Measurements from ENCODE around the gene NEUROD6. TPM values are rescaled to one million over a fixed set of nuclear protein-coding genes. Genes with fewer than 3 reads are reported as not detected.

The NEUROD6 gene
- total and polyA plus RNA-seq, 2 donors (not counting 3 experiments of a cell fraction or from before 2014, with no cell fraction given) = not detected

DNA sequence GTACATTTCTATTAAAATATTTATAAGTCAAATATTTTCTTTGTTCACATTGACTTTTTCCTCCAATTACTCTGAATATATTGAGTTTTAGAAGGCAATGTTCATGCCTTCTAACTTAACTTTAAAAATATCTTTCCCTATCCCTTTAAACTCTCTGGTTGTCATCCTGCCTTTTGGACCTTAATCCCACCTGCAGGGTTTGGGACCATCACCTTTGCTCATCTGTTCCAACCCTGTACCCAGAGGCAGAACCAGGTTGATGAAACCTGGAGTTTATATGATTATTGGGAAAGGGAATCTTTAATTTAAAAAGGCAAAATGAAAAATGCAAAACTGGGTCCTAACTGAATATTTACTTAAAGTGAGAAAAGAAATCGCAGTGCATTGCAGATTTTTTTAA lies 24.8 kb downstream of the NEUROD6 start:
- CTCF ChIA-PET = no interaction called here
- Histone ChIP-seq H3K9me1 (replicated peaks; ENCODE audit: control insufficient read depth, extremely low read depth, insufficient read depth, low read length) (no peaks in the 10 kb centered on the region), H3K36me3 (ENCODE audit: control insufficient read depth in 2 of 2, extremely low read depth in 1 of 2, insufficient read depth in 2 of 2, low read length in 2 of 2) (no peaks in the 10 kb centered on the region), H3K27ac (ENCODE audit: insufficient read depth, low read depth, low read length) (no peak overlapping the region), H3K4me3 (replicated peaks in 1 of 3; ENCODE audit: insufficient read depth in 1 of 3, low read depth in 1 of 3, low read length in 3 of 3) (no peak overlapping the region), H3K4me1 (ENCODE audit: control insufficient read depth, extremely low read depth, insufficient read depth, low read length) (no peaks in the 10 kb centered on the region), H3K9me3 (replicated peaks; ENCODE audit: control insufficient read depth, insufficient read depth, low read length) (no peaks in the 10 kb centered on the region), H4K20me1 (replicated peaks; ENCODE audit: control insufficient read depth, extremely low read depth, insufficient read depth, low read length) (no peaks in the 10 kb centered on the region), H3K9ac (replicated peaks; ENCODE audit: extremely low read depth, insufficient read depth, low read length) (no peak overlapping the region), H3K4me2 (ENCODE audit: insufficient read depth, low read length) (no peak overlapping the region), H2AFZ (ENCODE audit: low read depth, low read length) (no peak overlapping the region), H3K79me2 (ENCODE audit: control insufficient read depth, insufficient read depth, low read length) (no peaks in the 10 kb centered on the region), H3K27me3 (ENCODE audit: control insufficient read depth in 2 of 2, insufficient read depth in 2 of 2, low read length in 2 of 2) (no peaks in the 10 kb centered on the region)
- no peak for DNase-seq (ENCODE audit: low read depth, low spot score)
- FAIRE-seq = no peak
- BruUV-seq (replicated peaks) = no TSS peak
- POLR2A ChIA-PET = no interaction called here
- no peak for TF ChIP-seq EZH2 (IDR thresholded peaks at IDR 0.05; ENCODE audit: borderline replicate concordance, low read depth, low read length, severe bottlenecking)
- TF ChIP-seq FOS (IDR thresholded peaks at IDR 0.05; ENCODE audit: borderline replicate concordance, insufficient read depth, low read length) = no peak
- no peak for TF ChIP-seq GATA2 (IDR thresholded peaks at IDR 0.05; ENCODE audit: insufficient read depth, insufficient read length, low read depth, low read length)
- TF ChIP-seq POLR2AphosphoS5 (IDR thresholded peaks at IDR 0.05; ENCODE audit: insufficient read depth, low read depth, low read length) = no peak
- no peak for TF ChIP-seq JUN (IDR thresholded peaks at IDR 0.05; ENCODE audit: borderline replicate concordance, insufficient read depth, insufficient read length, low read depth)
- dilution Hi-C loops (cut with MboI; ENCODE audit: extremely low pct_ligation_motif_present, low sequenced_read_pairs) = no loop called here
- intact Hi-C loops (cut with micrococcal nuclease) = no loop called here

- Histone ChIP-seq H2AFZ (ENCODE audit: low read depth, low read length) (no peak overlapping the region), H3K4me2 (ENCODE audit: insufficient read depth, low read length) (no peak overlapping the region), H3K9me3 (replicated peaks; ENCODE audit: control insufficient read depth, insufficient read depth, low read length) (no peaks in the 10 kb centered on the region), H3K9me1 (replicated peaks; ENCODE audit: control insufficient read depth, extremely low read depth, insufficient read depth, low read length) (no peaks in the 10 kb centered on the region), H3K4me1 (ENCODE audit: control insufficient read depth, extremely low read depth, insufficient read depth, low read length) (no peaks in the 10 kb centered on the region), H3K9ac (replicated peaks; ENCODE audit: extremely low read depth, insufficient read depth, low read length) (no peak overlapping the region), H3K27me3 (ENCODE audit: control insufficient read depth in 2 of 2, insufficient read depth in 2 of 2, low read length in 2 of 2) (no peaks in the 10 kb centered on the region), H3K36me3 (ENCODE audit: control insufficient read depth in 2 of 2, extremely low read depth in 1 of 2, insufficient read depth in 2 of 2, low read length in 2 of 2) (no peaks in the 10 kb centered on the region), H4K20me1 (replicated peaks; ENCODE audit: control insufficient read depth, extremely low read depth, insufficient read depth, low read length) (no peaks in the 10 kb centered on the region), H3K27ac (ENCODE audit: insufficient read depth, low read depth, low read length) (no peak overlapping the region), H3K4me3 (replicated peaks in 1 of 3; ENCODE audit: insufficient read depth in 1 of 3, low read depth in 1 of 3, low read length in 3 of 3) (no peak overlapping the region), H3K79me2 (ENCODE audit: control insufficient read depth, insufficient read depth, low read length) (no peaks in the 10 kb centered on the region)
- DNase-seq (ENCODE audit: low read depth, low spot score) = no peak
- CTCF ChIA-PET = no interaction called here
- dilution Hi-C loops (cut with MboI; ENCODE audit: extremely low pct_ligation_motif_present, low sequenced_read_pairs) = no loop called here
- TF ChIP-seq GATA2 (IDR thresholded peaks at IDR 0.05; ENCODE audit: insufficient read depth, insufficient read length, low read depth, low read length) = no peak
- TF ChIP-seq MAX (IDR thresholded peaks at IDR 0.05; ENCODE audit: insufficient read depth, insufficient read length) = no peak
- no peak for TF ChIP-seq FOS (IDR thresholded peaks at IDR 0.05; ENCODE audit: borderline replicate concordance, insufficient read depth, low read length)
- BruUV-seq (replicated peaks) = no TSS peak
- POLR2A ChIA-PET = no interaction called here
- intact Hi-C loops (cut with micrococcal nuclease) = no loop called here
- no peak for FAIRE-seq
These were observed 25.7 kb downstream of the NEUROD6 start for GRCh38 chr7:31314781-31315180.

Data from endothelial cell of umbilical vein (primary cell).